Mammary epithelial cell (primary cell): ENCODE measurements around the gene STIP1.

ENCODE experiments used
- EZH2 ChIP-seq: IDR thresholded peaks from 2 replicates; pipeline ENCODE4 v1.6.1; 2012; ENCODE audit warnings: low read length, inconsistent platforms, borderline replicate concordance
- TF ChIP-seq, protein P1 (sequence below), 2 donors: IDR thresholded peaks in 1 of 2; conservative IDR thresholded peaks in 1 of 2; 2 replicates each; pipeline ENCODE4 v1.5.1; 2011 to 2012; ENCODE audit warnings: inconsistent platforms in 2 of 2, low read length in 2 of 2, mild to moderate bottlenecking in 2 of 2, control low read depth in 1 of 2, low read depth in 1 of 2; ENCODE audit not compliant: insufficient read depth in 1 of 2; ENCODE audit errors: extremely low read depth in 1 of 2

DNA sequence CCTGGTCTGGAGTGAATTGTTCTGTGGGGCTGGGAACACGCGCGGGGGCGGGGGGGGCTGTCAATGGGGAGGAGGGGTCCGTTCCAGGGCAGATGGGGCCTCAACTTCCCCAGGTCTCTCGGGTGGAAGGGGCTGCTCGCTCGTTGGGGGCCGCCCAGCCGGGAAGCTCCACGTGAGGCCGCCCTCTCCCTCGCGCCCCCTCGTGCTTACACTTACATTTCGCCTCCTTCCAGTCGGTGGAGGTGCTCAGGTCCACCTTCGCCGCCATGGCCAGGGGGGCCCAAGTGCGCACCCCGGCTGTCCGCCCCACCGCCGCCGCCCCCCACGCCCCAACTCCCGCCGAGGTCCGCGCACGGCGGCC, 20.5 kb upstream of the STIP1 start:
- TF ChIP-seq, protein P1, sequence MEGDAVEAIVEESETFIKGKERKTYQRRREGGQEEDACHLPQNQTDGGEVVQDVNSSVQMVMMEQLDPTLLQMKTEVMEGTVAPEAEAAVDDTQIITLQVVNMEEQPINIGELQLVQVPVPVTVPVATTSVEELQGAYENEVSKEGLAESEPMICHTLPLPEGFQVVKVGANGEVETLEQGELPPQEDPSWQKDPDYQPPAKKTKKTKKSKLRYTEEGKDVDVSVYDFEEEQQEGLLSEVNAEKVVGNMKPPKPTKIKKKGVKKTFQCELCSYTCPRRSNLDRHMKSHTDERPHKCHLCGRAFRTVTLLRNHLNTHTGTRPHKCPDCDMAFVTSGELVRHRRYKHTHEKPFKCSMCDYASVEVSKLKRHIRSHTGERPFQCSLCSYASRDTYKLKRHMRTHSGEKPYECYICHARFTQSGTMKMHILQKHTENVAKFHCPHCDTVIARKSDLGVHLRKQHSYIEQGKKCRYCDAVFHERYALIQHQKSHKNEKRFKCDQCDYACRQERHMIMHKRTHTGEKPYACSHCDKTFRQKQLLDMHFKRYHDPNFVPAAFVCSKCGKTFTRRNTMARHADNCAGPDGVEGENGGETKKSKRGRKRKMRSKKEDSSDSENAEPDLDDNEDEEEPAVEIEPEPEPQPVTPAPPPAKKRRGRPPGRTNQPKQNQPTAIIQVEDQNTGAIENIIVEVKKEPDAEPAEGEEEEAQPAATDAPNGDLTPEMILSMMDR (conservative IDR thresholded peaks at IDR 0.05 in 1 of 2, IDR thresholded peaks at IDR 0.05 in 1 of 2; ENCODE audit: extremely low read depth in 1 of 2, insufficient read depth in 1 of 2, low read depth in 1 of 2, low read length in 2 of 2), result no peak
- no peak for TF ChIP-seq EZH2
